SJCRH30 (cell line): ENCODE data around the gene PLLP. TPM values are rescaled to one million over a fixed set of nuclear protein-coding genes. Genes with fewer than 3 reads are reported as not detected.
A peak's percentile ranks its signal among the peaks of the same experiment; 100 is the strongest.

Experiments used
- DNase-seq, 2 experiments: peaks; one replicate each; pipeline ENCODE4 v3.0.0-alpha.2; 2015 to 2020
- H3K27ac ChIP-seq: fragments of 250-450 bp; sonication (Bioruptor Pico); 2 replicates; pipeline ENCODE4 v1.5.1; 2020; ENCODE audit warnings: mild to moderate bottlenecking, moderate library complexity
- H3K27me3 ChIP-seq: fragments of 250-450 bp; sonication (Bioruptor Pico); 2 replicates; pipeline ENCODE4 v1.5.1; 2020; ENCODE audit warnings: mild to moderate bottlenecking, moderate library complexity
- H3K36me3 ChIP-seq: fragments of 250-450 bp; sonication (Bioruptor Pico); 2 replicates; pipeline ENCODE4 v1.5.1; 2020; ENCODE audit warnings: mild to moderate bottlenecking, moderate library complexity
- H3K4me1 ChIP-seq: fragments of 250-450 bp; sonication (Bioruptor Pico); 2 replicates; pipeline ENCODE4 v1.5.1; 2020; ENCODE audit warnings: mild to moderate bottlenecking, moderate library complexity
- H3K4me3 ChIP-seq: fragments of 250-450 bp; sonication (Bioruptor Pico); 2 replicates; pipeline ENCODE4 v1.5.1; 2020; ENCODE audit warnings: mild to moderate bottlenecking, moderate library complexity
- H3K9me3 ChIP-seq: fragments of 250-450 bp; sonication (Bioruptor Pico); replicated peaks from 2 replicates; pipeline ENCODE4 v1.5.1; 2020; ENCODE audit warnings: mild to moderate bottlenecking, moderate library complexity
- total RNA-seq: library from RNA; depleted of rRNA; stranded (reverse); fragments of >200 nt; shearing (Covaris generic); gene quantifications from 2 replicates; pipeline ENCODE4 v1.2.3, GENCODE V29; 2014

The PLLP gene
- total RNA-seq, 1 experiment from 2014 or later, result 0.49 TPM

- H3K27me3 ChIP-seq, result no peaks in the 10 kb centered on the region
- DNase-seq, result no peak
- no peak overlapping the region for H3K4me3 ChIP-seq
These were observed 41.8 kb downstream of the PLLP start for GRCh38 chr16:57242650-57243049.

GRCh38 chr16:57240851-57241250 is 43.6 kb downstream of the PLLP start:
- Histone ChIP-seq H3K27me3 (no peaks in the 10 kb centered on the region), H3K9me3 (no peaks in the 10 kb centered on the region), H3K4me3 (no peak overlapping the region), H3K27ac (no peak overlapping the region), H3K36me3 (peaks cover 42% of the 10 kb centered on the region), H3K4me1 (peaks cover under 1% of the 10 kb centered on the region)
- no peak for DNase-seq

More at GRCh38 chr16:57242650-57243049, 41.8 kb downstream of the PLLP start:
- H3K4me1 ChIP-seq, result peaks cover 5% of the 10 kb centered on the region
- H3K9me3 ChIP-seq, result no peaks in the 10 kb centered on the region
- no peak overlapping the region for H3K27ac ChIP-seq
- H3K36me3 ChIP-seq, result peaks cover 27% of the 10 kb centered on the region

DNA sequence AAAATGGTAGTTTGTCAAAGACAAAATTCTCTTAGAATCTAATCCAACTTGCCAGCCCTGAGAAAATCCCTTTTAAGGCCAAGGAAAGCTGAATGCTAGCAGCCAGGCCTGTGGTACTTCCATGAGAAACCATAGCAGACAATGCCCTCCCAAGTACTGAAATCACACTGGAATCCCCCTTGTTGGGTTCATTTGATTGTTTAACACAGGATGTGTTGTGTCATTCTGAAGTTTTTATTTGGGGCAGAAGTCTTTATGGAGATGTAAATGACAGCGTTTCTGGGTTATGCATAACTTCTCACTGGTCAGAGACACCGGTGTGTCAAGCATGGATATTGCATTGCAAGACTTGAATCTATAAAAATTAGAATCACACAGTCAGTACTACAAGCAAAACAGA is 45.4 kb downstream of the PLLP start:
- no peaks in the 10 kb centered on the region for H3K9me3 ChIP-seq
- no peaks in the 10 kb centered on the region for H3K4me1 ChIP-seq
- H3K27me3 ChIP-seq, result no peaks in the 10 kb centered on the region
- H3K4me3 ChIP-seq, result no peak overlapping the region
- DNase-seq, result no peak
- H3K27ac ChIP-seq, result no peak overlapping the region
- peaks cover 60% of the 10 kb centered on the region for H3K36me3 ChIP-seq

DNA sequence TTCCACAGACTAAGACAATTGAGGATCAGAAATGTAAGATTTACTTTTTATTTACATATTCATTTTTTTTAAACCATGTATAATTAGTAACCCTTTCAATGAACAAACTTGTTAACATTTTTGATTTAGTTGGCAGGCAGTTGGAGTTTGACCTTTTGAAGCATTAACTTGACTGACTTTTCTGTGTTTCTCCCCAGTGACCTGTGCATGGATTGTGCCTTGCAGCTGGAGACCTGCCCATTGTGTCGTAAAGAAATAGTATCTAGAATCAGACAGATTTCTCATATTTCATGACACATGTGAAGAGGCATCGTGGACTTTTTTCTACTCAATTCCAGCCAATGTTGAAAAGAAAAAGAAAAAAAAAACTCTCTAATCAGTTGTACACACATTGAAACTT is 45.8 kb downstream of the PLLP start:
- Histone ChIP-seq H3K27ac (no peak overlapping the region), H3K9me3 (no peaks in the 10 kb centered on the region), H3K27me3 (no peaks in the 10 kb centered on the region), H3K4me1 (no peaks in the 10 kb centered on the region), H3K36me3 (peaks cover 64% of the 10 kb centered on the region), H3K4me3 (no peak overlapping the region)
- no peak for DNase-seq

DNA sequence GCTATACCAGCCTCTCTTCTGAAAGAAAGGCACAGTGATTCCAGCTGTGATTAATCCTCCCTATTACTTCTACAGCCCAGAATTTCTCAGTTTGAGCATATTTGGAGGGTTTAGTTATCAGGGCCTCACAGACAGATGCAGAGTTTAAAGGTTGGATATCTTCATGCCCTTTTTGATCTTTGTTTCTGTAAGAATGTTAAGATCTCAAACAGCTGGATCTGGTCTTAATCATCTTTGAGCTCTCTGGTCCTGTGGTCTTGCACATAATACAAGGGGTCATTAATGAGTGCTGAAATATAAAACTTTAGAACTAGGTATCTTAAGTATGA is 48.5 kb downstream of the PLLP start:
- Histone ChIP-seq H3K36me3 (peaks cover 90% of the 10 kb centered on the region), H3K27me3 (no peaks in the 10 kb centered on the region), H3K27ac (no peak overlapping the region), H3K4me3 (no peak overlapping the region), H3K4me1 (no peaks in the 10 kb centered on the region), H3K9me3 (no peaks in the 10 kb centered on the region)
- DNase-seq, result no peak

GRCh38 chr16:57235128-57236021 is 49.1 kb downstream of the PLLP start:
- H3K4me1 ChIP-seq, result no peaks in the 10 kb centered on the region

DNA sequence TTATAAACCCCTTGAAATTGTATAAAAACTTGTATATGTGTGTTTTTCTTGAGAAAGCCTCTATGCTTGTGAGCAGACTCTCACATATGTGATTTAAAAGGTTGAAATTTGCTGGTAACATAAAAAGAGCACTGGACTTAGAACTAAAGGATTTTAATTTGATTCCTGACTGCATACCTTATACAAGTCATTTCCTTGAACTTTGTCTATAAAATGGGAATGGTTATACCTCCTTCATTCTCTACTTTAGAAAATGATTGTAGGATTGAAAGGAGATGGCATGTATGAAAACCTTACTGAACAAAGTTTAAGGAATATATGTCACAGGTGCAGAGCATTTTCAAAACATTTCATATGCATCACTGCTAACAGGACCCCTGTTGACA is 49.8 kb downstream of the PLLP start:
- Histone ChIP-seq H3K4me3 (no peak overlapping the region), H3K36me3 (peaks cover 96% of the 10 kb centered on the region), H3K27ac (no peak overlapping the region), H3K27me3 (no peaks in the 10 kb centered on the region), H3K4me1 (no peaks in the 10 kb centered on the region), H3K9me3 (no peaks in the 10 kb centered on the region)
- DNase-seq, result no peak

More at GRCh38 chr16:57235128-57236021, 49.1 kb downstream of the PLLP start:
- H3K36me3 ChIP-seq, result peaks cover 94% of the 10 kb centered on the region
- H3K27ac ChIP-seq, result no peak overlapping the region
- H3K27me3 ChIP-seq, result no peaks in the 10 kb centered on the region
- H3K4me3 ChIP-seq, result no peak overlapping the region
- DNase-seq, result no peak
- no peaks in the 10 kb centered on the region for H3K9me3 ChIP-seq

- H3K4me1 ChIP-seq, result no peaks in the 10 kb centered on the region
- peaks cover 93% of the 10 kb centered on the region for H3K36me3 ChIP-seq
- DNase-seq, result no peak
- H3K27ac ChIP-seq, result no peak overlapping the region
- no peaks in the 10 kb centered on the region for H3K9me3 ChIP-seq
- no peak overlapping the region for H3K4me3 ChIP-seq
- no peaks in the 10 kb centered on the region for H3K27me3 ChIP-seq
These were observed 50.3 kb downstream of the PLLP start for GRCh38 chr16:57233944-57234706.

GRCh38 chr16:57231821-57232350 is 52.6 kb downstream of the PLLP start:
- Histone ChIP-seq H3K4me1 (peaks cover 6% of the 10 kb centered on the region), H3K36me3 (peaks cover 93% of the 10 kb centered on the region)
- DNase-seq, result no peak

GRCh38 chr16:57229079-57229478 is 55.4 kb downstream of the PLLP start:
- Histone ChIP-seq H3K36me3 (peaks cover 93% of the 10 kb centered on the region), H3K27ac (no peak overlapping the region), H3K9me3 (no peaks in the 10 kb centered on the region), H3K27me3 (no peaks in the 10 kb centered on the region), H3K4me3 (no peak overlapping the region), H3K4me1 (peaks cover 9% of the 10 kb centered on the region)
- DNase-seq, result no peak

More at GRCh38 chr16:57231821-57232350, 52.6 kb downstream of the PLLP start:
- Histone ChIP-seq H3K27me3 (no peaks in the 10 kb centered on the region), H3K9me3 (no peaks in the 10 kb centered on the region), H3K27ac (no peak overlapping the region), H3K4me3 (no peak overlapping the region)

GRCh38 chr16:57226701-57227621 is 57.5 kb downstream of the PLLP start:
- DNase-seq, result peak; percentile 50 to 70
- Histone ChIP-seq H3K36me3 (peaks cover 89% of the 10 kb centered on the region), H3K9me3 (no peaks in the 10 kb centered on the region), H3K27me3 (no peaks in the 10 kb centered on the region), H3K27ac (peak overlapping the region; percentile 14), H3K4me3 (no peak overlapping the region), H3K4me1 (peaks cover 9% of the 10 kb centered on the region)

- Histone ChIP-seq H3K9me3 (no peaks in the 10 kb centered on the region), H3K4me3 (no peak overlapping the region), H3K27me3 (no peaks in the 10 kb centered on the region), H3K4me1 (peaks cover 9% of the 10 kb centered on the region), H3K36me3 (peaks cover 89% of the 10 kb centered on the region), H3K27ac (no peak overlapping the region)
- no peak for DNase-seq
These were observed 58.5 kb downstream of the PLLP start for GRCh38 chr16:57225978-57226377.

- no peaks in the 10 kb centered on the region for H3K9me3 ChIP-seq
- no peaks in the 10 kb centered on the region for H3K27me3 ChIP-seq
- H3K27ac ChIP-seq, result no peak overlapping the region
- H3K4me3 ChIP-seq, result no peak overlapping the region
- peaks cover 89% of the 10 kb centered on the region for H3K36me3 ChIP-seq
- DNase-seq, result no peak
- peaks cover 9% of the 10 kb centered on the region for H3K4me1 ChIP-seq
These were observed 59.7 kb downstream of the PLLP start for GRCh38 chr16:57224651-57225335.

DNA sequence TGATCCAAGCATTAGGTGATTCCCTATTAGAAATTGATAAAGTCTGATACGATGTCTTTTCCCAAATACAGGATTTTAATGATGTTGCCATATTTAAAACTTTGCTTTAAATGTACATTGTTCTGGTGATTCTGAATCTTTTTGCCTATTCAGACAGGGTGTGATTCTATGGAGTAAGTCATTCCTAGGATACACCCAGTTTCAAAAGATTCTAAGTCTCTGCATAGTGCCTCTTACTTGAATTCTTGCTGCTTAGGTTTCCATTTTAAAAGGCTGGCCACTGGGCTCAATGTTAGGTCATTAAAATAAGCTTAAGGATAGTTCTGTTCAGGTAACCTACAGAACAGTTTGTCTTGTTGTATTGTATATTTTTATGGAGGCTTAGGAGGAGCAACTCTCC is 61.4 kb downstream of the PLLP start:
- Histone ChIP-seq H3K27me3 (no peaks in the 10 kb centered on the region), H3K9me3 (peaks cover 6% of the 10 kb centered on the region), H3K4me3 (no peak overlapping the region), H3K36me3 (peaks cover 90% of the 10 kb centered on the region), H3K4me1 (peaks cover 9% of the 10 kb centered on the region), H3K27ac (no peak overlapping the region)
- DNase-seq, result no peak
